ENCODE data around the gene TMEM271.

The TMEM271 gene

DNA sequence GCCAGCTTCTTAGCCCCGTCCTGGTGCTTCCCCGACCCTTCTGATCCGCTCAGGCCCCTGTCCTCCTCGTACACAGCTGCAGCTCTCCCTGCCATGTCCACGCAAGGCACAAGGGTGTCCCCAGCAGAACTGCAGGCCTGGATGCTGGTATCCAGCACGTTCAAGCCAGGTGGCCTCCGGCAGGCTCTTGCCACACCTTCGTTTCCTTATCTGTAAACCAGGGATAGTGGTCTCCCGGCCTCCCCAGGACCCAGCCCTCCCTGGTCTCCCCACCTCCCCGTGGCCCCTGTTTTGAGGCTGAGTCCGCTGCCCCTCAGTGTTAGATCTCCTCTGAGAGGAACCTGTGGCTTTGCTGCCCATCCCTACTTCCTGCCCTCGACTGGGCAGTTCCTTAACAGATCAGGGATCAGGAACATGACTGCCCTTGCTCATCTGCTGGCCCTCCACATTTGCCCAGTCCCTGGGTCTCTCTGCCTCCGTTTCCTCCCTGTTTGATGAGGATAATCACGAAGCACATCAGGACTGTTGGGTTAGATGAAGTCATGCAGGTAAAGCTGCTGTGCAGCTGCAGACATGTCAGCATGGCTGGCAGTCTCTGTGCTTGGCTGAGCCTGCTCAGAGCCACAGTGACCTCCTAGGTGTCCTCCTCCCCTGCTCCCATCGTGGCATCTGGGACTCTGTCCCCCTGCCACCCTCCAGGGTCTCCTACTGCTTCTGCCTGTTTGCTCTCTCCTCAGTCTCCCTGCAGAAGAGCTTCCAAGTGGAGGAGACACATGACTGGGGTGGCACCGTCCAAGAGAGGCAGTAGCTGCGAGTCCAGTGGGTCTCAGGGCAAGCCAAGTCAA lies 44.2 kb downstream of the TMEM271 start:
- DNase-seq, result no peak

DNA sequence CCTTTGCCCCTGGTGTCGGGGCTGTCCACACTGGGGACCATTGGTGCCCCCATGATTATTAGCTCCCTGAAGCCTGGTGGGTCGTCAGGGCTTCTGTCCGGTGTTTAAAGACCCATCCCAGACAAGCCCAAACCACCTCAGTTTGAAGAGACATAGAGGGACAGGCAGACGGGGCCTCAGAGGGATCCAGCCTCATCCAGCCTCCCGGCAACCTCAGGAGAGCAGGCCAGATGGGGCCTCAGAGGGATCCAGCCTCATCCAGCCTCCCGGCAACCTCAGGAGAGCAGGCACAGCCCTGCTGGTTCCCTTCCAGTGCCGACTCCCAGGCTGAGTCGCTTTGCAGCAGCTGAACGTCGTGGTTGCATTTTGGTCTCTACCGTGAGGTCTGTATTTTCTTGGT lies 45.0 kb downstream of the TMEM271 start:
- DNase-seq, result no peak

GRCh38 chr4:530017-530781 lies 45.9 kb downstream of the TMEM271 start:
- no peak for DNase-seq

- DNase-seq, result no peak
Measured at GRCh38 chr4:529563-529962, 46.5 kb downstream of the TMEM271 start.

- no peak for DNase-seq
Measured at GRCh38 chr4:528835-529234, 47.3 kb downstream of the TMEM271 start.

DNA sequence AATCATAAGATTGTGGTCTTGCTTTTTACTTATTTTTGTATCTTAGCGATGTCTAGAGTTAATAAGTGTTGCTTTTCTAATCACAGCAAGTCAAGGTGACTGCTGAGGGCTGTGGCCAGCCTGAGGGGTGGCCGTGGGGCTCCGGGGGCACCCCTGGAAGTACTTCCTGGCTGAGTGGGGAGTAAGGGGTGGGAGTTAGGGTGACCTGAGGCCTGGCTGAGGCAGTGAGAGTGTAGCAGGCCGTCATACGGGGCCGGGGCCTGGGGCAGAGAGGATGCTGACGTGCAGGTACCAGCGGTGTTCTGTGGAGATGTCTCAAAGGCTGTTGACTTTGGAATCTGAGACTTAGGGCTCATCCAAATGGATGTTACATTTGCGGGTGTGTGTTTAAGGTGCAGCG lies 47.8 kb downstream of the TMEM271 start:
- no peak for DNase-seq

DNA sequence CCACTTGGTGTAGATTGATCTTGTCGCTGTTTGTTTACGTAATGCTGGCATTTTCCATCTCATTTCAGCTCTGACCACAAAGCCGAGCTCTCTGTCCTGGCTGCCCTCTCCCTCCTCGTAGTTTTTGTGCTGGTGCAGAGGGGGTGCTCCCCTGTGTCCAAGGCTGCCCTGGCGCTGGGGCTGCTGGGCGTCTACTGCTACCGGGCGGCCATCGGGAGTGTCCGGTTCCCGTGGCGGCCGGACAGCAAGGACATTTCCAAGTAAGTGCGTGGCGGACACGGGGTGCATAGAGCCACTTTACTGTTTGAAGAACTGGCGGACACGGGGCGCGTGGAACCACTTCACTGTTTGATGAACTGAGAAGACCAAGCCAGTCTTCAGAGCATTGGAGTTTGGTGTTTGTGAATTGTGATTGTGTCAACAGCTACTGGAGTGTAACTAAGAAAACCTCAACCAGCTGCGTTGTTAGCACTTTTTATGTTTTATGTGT lies 49.1 kb downstream of the TMEM271 start:
- no peak for DNase-seq

- no peak for DNase-seq
Measured at GRCh38 chr4:526189-526909, 49.7 kb downstream of the TMEM271 start.

GRCh38 chr4:525660-526059 lies 50.4 kb downstream of the TMEM271 start:
- DNase-seq, result no peak

DNA sequence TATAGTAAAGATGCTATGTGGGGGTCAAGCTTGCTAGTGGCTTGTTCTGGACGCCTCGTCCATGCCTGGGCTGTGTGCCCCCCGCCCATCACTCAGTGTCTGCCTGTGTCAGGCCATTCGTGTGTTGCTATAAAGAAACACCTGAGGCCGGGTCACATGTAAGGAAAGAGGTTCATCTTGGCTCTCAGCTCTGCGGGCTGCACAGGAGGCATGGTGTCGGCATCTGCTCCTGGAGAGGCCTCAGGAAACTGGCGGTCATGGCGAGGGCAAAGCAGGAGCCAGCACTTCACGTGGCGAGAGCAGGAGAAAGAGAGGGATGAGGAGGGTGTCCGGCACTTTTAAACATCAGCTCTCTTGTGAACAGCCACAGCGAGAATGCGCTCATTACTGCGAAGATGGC lies 51.9 kb downstream of the TMEM271 start:
- no peak for DNase-seq
